Measurements from ENCODE around the gene ERVW-1.
"Not testable (repeated sequence)": the region's sequence is repeated elsewhere in the genome, so short reads cannot be mapped to it uniquely, and the experiment has no call there.

ERVW-1 gene

GRCh38 chr7:92477681-92478080 lies at the start of gene ERVW-1:
ERVW-1 (minus strand) TSS chr7:92477946; CDS start chr7:92470381, 7,565 bp downstream.
- DNase-seq, result not testable (repeated sequence)

GRCh38 chr7:92523110-92523509 lies 45.4 kb upstream of the ERVW-1 start:
- no peak for DNase-seq

GRCh38 chr7:92520024-92520423 lies 42.3 kb upstream of the ERVW-1 start:
- DNase-seq, result no peak

- DNase-seq, result no peak
Observed at GRCh38 chr7:92517631-92518030, 39.9 kb upstream of the ERVW-1 start.

- no peak for DNase-seq
Observed at GRCh38 chr7:92513167-92513902, 35.6 kb upstream of the ERVW-1 start.

GRCh38 chr7:92508946-92509345 lies 31.2 kb upstream of the ERVW-1 start:
- DNase-seq, result no peak

- no peak for DNase-seq
Observed at GRCh38 chr7:92506363-92506762, 28.6 kb upstream of the ERVW-1 start.

- no peak for DNase-seq
Observed at GRCh38 chr7:92504563-92504962, 26.8 kb upstream of the ERVW-1 start.

GRCh38 chr7:92503767-92504166 lies 26.0 kb upstream of the ERVW-1 start:
- DNase-seq, result no peak

- DNase-seq, result no peak
Observed at GRCh38 chr7:92498557-92498956, 20.8 kb upstream of the ERVW-1 start.

- DNase-seq, result no peak
Observed at GRCh38 chr7:92496876-92497275, 19.1 kb upstream of the ERVW-1 start.

- no peak for DNase-seq
Observed at GRCh38 chr7:92489634-92490033, 11.9 kb upstream of the ERVW-1 start.

GRCh38 chr7:92487804-92488203 lies 10.1 kb upstream of the ERVW-1 start:
- DNase-seq, result no peak

- DNase-seq, result no peak
Observed at GRCh38 chr7:92485974-92486373, 8.2 kb upstream of the ERVW-1 start.

- DNase-seq, result no peak
Observed at GRCh38 chr7:92485267-92485892, 7.6 kb upstream of the ERVW-1 start.

GRCh38 chr7:92484226-92484625 lies 6.5 kb upstream of the ERVW-1 start:
- DNase-seq, result not testable (repeated sequence)

GRCh38 chr7:92483624-92484023 lies 5.9 kb upstream of the ERVW-1 start:
- DNase-seq, result not testable (repeated sequence)

- not testable (repeated sequence) for DNase-seq
Observed at GRCh38 chr7:92479146-92479545, 1.4 kb upstream of the ERVW-1 start.

GRCh38 chr7:92478711-92479110 lies 965 bp upstream of the ERVW-1 start:
- no peak for DNase-seq

GRCh38 chr7:92478095-92478494 lies 349 bp upstream of the ERVW-1 start:
- DNase-seq, result no peak

GRCh38 chr7:92475851-92476590 lies 1.7 kb downstream of the ERVW-1 start:
- not testable (repeated sequence) for DNase-seq

- DNase-seq, result not testable (repeated sequence)
Observed at GRCh38 chr7:92475261-92475770, 2.4 kb downstream of the ERVW-1 start.

GRCh38 chr7:92473989-92474388 lies 3.8 kb downstream of the ERVW-1 start:
- not testable (repeated sequence) for DNase-seq

GRCh38 chr7:92468589-92468988 lies 9.2 kb downstream of the ERVW-1 start:
- not testable (repeated sequence) for DNase-seq

All from COR-L47 (cell line).